Measurements from ENCODE around the gene SMAD7.
A peak's percentile ranks its signal among the peaks of the same experiment; 100 is the strongest.

Gene SMAD7

GRCh38 chr18:48929212-48929612 lies 21.6 kb downstream of the SMAD7 start:
- DNase-seq: no peak

- DNase-seq: peak; percentile 75
Observed at GRCh38 chr18:48928787-48929186, 22.0 kb downstream of the SMAD7 start.

GRCh38 chr18:48927286-48928080 lies 23.3 kb downstream of the SMAD7 start:
- no peak for DNase-seq

GRCh38 chr18:48926420-48926857 lies 24.3 kb downstream of the SMAD7 start:
- no peak for DNase-seq

GRCh38 chr18:48925491-48925780 lies 25.3 kb downstream of the SMAD7 start:
- DNase-seq: no peak

GRCh38 chr18:48924630-48925490 lies 25.9 kb downstream of the SMAD7 start:
- no peak for DNase-seq

- DNase-seq: no peak
Observed at GRCh38 chr18:48923746-48924629, 26.8 kb downstream of the SMAD7 start.

- DNase-seq: no peak
Observed at GRCh38 chr18:48922801-48923730, 27.7 kb downstream of the SMAD7 start.

- DNase-seq: no peak
Observed at GRCh38 chr18:48922226-48922800, 28.5 kb downstream of the SMAD7 start.

- DNase-seq: no peak
Observed at GRCh38 chr18:48921305-48922225, 29.2 kb downstream of the SMAD7 start.

GRCh38 chr18:48920408-48921038 lies 30.2 kb downstream of the SMAD7 start:
- DNase-seq: no peak

GRCh38 chr18:48919547-48919946 lies 31.2 kb downstream of the SMAD7 start:
- DNase-seq: no peak

- DNase-seq: no peak
Observed at GRCh38 chr18:48918660-48919456, 31.9 kb downstream of the SMAD7 start.

GRCh38 chr18:48917579-48918517 lies 32.9 kb downstream of the SMAD7 start:
- DNase-seq: no peak

GRCh38 chr18:48915626-48916425 lies 34.9 kb downstream of the SMAD7 start:
- no peak for DNase-seq

- DNase-seq: no peak
Observed at GRCh38 chr18:48914581-48915251, 36.0 kb downstream of the SMAD7 start.
